ENCODE measurements around the gene NCOA4. TPM values are rescaled to one million over a fixed set of nuclear protein-coding genes. Genes with fewer than 3 reads are reported as not detected.

Gene NCOA4
- total and polyA plus RNA-seq, 2 of the 8 experiments (the other 6 are each of a cell fraction or from before 2014, with no cell fraction given): 28.9 to 65.2 TPM

- TF ChIP-seq HDAC6 (IDR thresholded peaks at IDR 0.05; ENCODE audit: low read depth, low read length): no peak
- TF ChIP-seq TBP (IDR thresholded peaks at IDR 0.05; ENCODE audit: low read depth, low read length): no peak
- no peak for TF ChIP-seq YY1 (IDR thresholded peaks at IDR 0.05; ENCODE audit: low read depth, low read length)
- TF ChIP-seq EZH2 (IDR thresholded peaks at IDR 0.05; ENCODE audit: low read depth, low read length, severe bottlenecking): no peak
- TF ChIP-seq RFX5 (IDR thresholded peaks at IDR 0.05; ENCODE audit: borderline replicate concordance, low read depth, low read length): no peak
Measured at GRCh38 chr10:46014206-46014605, 16.2 kb downstream of the NCOA4 start (continued).
